ENCODE results near the gene MRPL9.

MRPL9 gene

GRCh38 chr1:151710187-151710840, 53.0 kb downstream of the MRPL9 start:
- no peak for DNase-seq

All from T-helper 1 cell (primary cell).